Lower lobe of right lung (tissue), 2 donors: ENCODE results near the gene GRM7. TPM values are rescaled to one million over a fixed set of nuclear protein-coding genes. Genes with fewer than 3 reads are reported as not detected.

Source experiments
- ATAC-seq, 2 donors: fragments of 200-7000 bp; cut with Tn5 transposase; one replicate each; pipeline ENCODE4 v1.9.1; 2020 to 2022; ENCODE audit warnings: mild to moderate bottlenecking in 2 of 2, moderate library complexity in 2 of 2
- DNase-seq: peaks from one replicate; pipeline ENCODE4 v3.0.0-alpha.2; 2020
- H3K27ac ChIP-seq: fragments of 200-600 bp; one replicate; pipeline ENCODE4 v1.8.0; 2022
- H3K27me3 ChIP-seq: fragments of 200-600 bp; one replicate; pipeline ENCODE4 v1.8.0; 2022; ENCODE audit warnings: low read depth
- H3K36me3 ChIP-seq: fragments of 200-600 bp; one replicate; pipeline ENCODE4 v1.8.0; 2022; ENCODE audit warnings: mild to moderate bottlenecking
- H3K4me1 ChIP-seq: fragments of 200-600 bp; one replicate; pipeline ENCODE4 v1.8.0; 2022
- H3K4me3 ChIP-seq: fragments of 200-600 bp; one replicate; pipeline ENCODE4 v1.8.0; 2022; ENCODE audit warnings: mild to moderate bottlenecking
- H3K9me3 ChIP-seq: fragments of 200-600 bp; one replicate; pipeline ENCODE4 v1.8.0; 2022
- intact Hi-C: fragments of 100-400 bp; cut with DNase I; formaldehyde crosslinking; loops from one replicate; pipeline ENCODE4 v1.11.0; 2022
- total RNA-seq: library from RNA; stranded (reverse); fragmentation: NEBNext Ultra II Directional; extraction: Animal tissue kit (Norgen Biotek cat#: 25700); gene quantifications from one replicate; pipeline ENCODE4 v1.2.1, GENCODE V29; 2021
- TF ChIP-seq, protein P1 (sequence below): fragments of 200-600 bp; IDR thresholded peaks from one replicate; pipeline ENCODE4 v1.8.0; 2022; ENCODE audit warnings: antibody characterized with exemption, mild to moderate bottlenecking
- donor health status: DM: no; HTN: yes; CAD: no; lungs with severe emphysema.

Gene GRM7
- total RNA-seq, 1 donor from 2014 or later = 0.86 TPM

DNA sequence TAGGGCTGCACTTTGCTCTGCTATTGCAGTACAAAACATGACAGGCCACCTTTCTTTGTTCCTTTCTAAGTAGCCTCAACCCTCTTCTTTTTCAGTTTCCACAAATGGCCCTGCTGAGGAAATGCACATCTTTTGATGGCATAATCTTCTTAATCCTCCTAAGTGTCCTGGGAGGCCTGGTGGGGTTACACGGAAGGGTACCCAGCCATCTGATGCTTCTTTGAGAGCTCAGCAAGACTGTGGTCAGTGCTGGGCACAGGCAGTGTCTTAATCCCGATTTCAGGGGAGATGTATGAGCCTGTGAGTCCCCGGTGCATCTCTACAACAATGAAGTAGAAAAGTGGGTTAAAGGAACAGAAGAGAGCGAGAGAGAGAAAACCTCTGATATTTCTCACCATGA is 404.8 kb downstream of the GRM7 start:
- no peak for ATAC-seq
- no peaks in the 10 kb centered on the region for H3K4me1 ChIP-seq
- H3K27ac ChIP-seq = no peak overlapping the region

DNA sequence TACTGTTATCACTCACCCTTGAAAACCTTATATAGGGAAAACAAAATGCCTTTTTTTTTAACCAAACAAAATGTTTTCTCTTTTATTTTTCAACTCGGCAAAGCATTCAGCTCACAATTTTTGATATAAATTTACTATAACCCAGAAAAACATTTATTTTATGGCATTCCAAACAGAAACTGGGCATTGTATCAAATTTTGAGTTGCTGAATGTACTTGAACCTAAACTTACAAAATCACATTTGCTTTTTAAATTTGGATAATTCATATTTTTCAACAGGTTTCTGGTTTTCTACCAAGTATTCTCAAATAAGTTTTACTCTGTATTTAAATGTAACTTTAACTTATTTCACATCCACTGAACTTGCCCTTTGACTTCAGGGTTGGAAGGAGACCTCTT is 405.6 kb downstream of the GRM7 start:
- intact Hi-C loops = no loop called here
- H3K27me3 ChIP-seq = no peaks in the 10 kb centered on the region
- TF ChIP-seq, protein P1, sequence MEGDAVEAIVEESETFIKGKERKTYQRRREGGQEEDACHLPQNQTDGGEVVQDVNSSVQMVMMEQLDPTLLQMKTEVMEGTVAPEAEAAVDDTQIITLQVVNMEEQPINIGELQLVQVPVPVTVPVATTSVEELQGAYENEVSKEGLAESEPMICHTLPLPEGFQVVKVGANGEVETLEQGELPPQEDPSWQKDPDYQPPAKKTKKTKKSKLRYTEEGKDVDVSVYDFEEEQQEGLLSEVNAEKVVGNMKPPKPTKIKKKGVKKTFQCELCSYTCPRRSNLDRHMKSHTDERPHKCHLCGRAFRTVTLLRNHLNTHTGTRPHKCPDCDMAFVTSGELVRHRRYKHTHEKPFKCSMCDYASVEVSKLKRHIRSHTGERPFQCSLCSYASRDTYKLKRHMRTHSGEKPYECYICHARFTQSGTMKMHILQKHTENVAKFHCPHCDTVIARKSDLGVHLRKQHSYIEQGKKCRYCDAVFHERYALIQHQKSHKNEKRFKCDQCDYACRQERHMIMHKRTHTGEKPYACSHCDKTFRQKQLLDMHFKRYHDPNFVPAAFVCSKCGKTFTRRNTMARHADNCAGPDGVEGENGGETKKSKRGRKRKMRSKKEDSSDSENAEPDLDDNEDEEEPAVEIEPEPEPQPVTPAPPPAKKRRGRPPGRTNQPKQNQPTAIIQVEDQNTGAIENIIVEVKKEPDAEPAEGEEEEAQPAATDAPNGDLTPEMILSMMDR = no peak
- DNase-seq = no peak
- H3K4me1 ChIP-seq = no peaks in the 10 kb centered on the region
- H3K27ac ChIP-seq = no peak overlapping the region
- no peaks in the 10 kb centered on the region for H3K36me3 ChIP-seq
- ATAC-seq = no peak
- no peak overlapping the region for H3K4me3 ChIP-seq
- H3K9me3 ChIP-seq = no peaks in the 10 kb centered on the region

More for the DNA sequence above, 404.8 kb downstream of the GRM7 start:
- intact Hi-C loops = no loop called here
- Histone ChIP-seq H3K9me3 (no peaks in the 10 kb centered on the region), H3K36me3 (no peaks in the 10 kb centered on the region), H3K4me3 (no peak overlapping the region), H3K27me3 (no peaks in the 10 kb centered on the region)
- no peak for DNase-seq
- TF ChIP-seq, protein P1 = no peak

DNA sequence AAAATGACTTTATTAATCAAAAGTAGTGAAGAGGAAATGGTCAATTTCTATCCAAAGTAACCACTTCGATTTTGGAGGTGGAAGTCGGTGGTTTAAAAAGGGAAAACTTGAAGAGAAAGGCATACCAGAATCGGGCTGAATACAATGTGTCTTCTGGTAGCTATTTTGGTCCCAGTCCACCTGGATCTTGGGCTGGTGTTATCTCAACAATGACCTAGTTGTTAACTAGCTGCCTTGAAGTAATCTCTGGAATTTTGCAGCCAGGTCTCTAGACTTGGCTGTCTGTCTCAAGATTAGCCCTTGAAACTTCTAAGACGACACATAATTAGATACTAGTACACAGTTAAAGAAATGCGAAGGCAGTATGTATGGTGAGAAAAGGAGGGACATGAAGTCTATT is 409.8 kb downstream of the GRM7 start:
- H3K36me3 ChIP-seq = no peaks in the 10 kb centered on the region

GRCh38 chr3:7271631-7272030 is 410.7 kb downstream of the GRM7 start:
- Histone ChIP-seq H3K27me3 (no peaks in the 10 kb centered on the region), H3K4me3 (no peak overlapping the region), H3K36me3 (no peaks in the 10 kb centered on the region), H3K9me3 (no peaks in the 10 kb centered on the region), H3K27ac (no peak overlapping the region), H3K4me1 (no peaks in the 10 kb centered on the region)
- ATAC-seq (no peak), DNase-seq (no peak)
- intact Hi-C loops = no loop called here
- TF ChIP-seq, protein P1 = no peak

More for the DNA sequence above, 409.8 kb downstream of the GRM7 start:
- intact Hi-C loops = no loop called here
- no peak overlapping the region for H3K4me3 ChIP-seq
- H3K27ac ChIP-seq = no peak overlapping the region
- no peaks in the 10 kb centered on the region for H3K27me3 ChIP-seq
- no peaks in the 10 kb centered on the region for H3K4me1 ChIP-seq
- ATAC-seq (no peak), DNase-seq (no peak)
- TF ChIP-seq, protein P1 = no peak
- no peaks in the 10 kb centered on the region for H3K9me3 ChIP-seq

DNA sequence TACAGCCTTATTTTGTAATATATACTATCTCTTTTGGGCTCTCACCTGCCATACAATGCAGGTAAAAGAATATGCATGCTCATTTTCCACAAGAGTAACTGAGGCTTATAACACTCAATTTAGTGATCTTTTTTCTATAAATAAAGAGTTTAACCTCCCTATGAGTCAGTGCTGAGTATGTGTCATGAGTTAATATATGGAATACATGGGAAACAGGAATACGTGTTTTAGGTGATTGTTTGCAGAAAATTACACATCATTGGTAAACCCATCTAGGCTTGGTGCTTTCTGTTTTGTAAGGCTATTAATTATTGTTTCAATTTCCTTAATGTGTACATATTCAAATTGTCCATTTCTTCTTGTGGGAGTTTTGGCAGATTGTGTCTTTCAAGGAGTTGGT is 411.3 kb downstream of the GRM7 start:
- intact Hi-C loops = no loop called here
- no peaks in the 10 kb centered on the region for H3K27me3 ChIP-seq
- H3K9me3 ChIP-seq = no peaks in the 10 kb centered on the region
- TF ChIP-seq, protein P1 = no peak
- H3K27ac ChIP-seq = no peak overlapping the region
- no peak overlapping the region for H3K4me3 ChIP-seq
- DNase-seq = no peak
- H3K36me3 ChIP-seq = no peaks in the 10 kb centered on the region
- no peak for ATAC-seq
- no peaks in the 10 kb centered on the region for H3K4me1 ChIP-seq

- H3K27me3 ChIP-seq = no peaks in the 10 kb centered on the region
- H3K4me1 ChIP-seq = no peaks in the 10 kb centered on the region
- H3K9me3 ChIP-seq = no peaks in the 10 kb centered on the region
- intact Hi-C loops = no loop called here
- no peak overlapping the region for H3K27ac ChIP-seq
- H3K4me3 ChIP-seq = no peak overlapping the region
- DNase-seq (no peak), ATAC-seq (no peak)
- TF ChIP-seq, protein P1 = no peak
- no peaks in the 10 kb centered on the region for H3K36me3 ChIP-seq
Observed at GRCh38 chr3:7275396-7275795, 414.5 kb downstream of the GRM7 start.
